ENCODE measurements around the gene IRF2BPL.

DNA sequence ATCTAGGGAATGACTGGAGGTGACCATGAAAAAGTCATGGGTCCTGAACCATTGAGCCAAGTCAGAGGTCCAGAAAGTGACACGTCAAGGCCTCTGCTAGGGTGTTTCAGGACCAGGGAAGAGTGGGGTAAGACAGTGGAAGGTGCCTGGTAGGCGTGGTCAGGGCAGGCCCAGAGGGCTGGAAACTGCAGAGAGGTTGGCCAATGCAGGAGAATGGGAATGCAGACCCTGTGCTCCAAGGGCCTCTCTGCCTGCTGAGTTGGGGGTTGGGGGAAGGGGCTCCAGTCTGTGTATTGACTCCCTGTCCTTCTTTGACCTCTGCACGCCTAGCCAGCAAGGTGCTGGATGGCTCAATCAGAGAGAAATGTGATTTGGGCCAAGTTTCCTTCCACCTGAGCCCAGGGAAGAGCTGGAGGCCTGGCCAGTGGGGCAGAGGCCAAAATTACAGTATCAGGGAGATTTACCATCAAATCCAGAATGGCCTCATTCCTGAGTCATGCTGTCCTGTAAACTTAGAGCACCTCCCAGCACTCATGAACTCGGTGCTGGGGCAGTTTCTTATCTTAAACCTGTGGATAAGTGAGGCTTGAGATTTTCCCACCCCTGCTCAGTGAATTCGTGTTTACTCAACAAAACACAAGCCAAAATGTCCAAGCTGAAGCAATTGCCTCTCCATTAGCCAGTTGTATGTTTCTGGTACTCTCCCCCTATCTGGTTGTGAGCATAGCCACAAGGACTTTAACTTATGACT is 24.4 kb downstream of the IRF2BPL start:
- TF ChIP-seq, protein P1, sequence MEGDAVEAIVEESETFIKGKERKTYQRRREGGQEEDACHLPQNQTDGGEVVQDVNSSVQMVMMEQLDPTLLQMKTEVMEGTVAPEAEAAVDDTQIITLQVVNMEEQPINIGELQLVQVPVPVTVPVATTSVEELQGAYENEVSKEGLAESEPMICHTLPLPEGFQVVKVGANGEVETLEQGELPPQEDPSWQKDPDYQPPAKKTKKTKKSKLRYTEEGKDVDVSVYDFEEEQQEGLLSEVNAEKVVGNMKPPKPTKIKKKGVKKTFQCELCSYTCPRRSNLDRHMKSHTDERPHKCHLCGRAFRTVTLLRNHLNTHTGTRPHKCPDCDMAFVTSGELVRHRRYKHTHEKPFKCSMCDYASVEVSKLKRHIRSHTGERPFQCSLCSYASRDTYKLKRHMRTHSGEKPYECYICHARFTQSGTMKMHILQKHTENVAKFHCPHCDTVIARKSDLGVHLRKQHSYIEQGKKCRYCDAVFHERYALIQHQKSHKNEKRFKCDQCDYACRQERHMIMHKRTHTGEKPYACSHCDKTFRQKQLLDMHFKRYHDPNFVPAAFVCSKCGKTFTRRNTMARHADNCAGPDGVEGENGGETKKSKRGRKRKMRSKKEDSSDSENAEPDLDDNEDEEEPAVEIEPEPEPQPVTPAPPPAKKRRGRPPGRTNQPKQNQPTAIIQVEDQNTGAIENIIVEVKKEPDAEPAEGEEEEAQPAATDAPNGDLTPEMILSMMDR (IDR thresholded peaks at IDR 0.05; ENCODE audit: control extremely low read depth in 1 of 3, insufficient read depth in 1 of 3, low read depth in 1 of 3, low read length in 3 of 3) = no peak
- TF ChIP-seq YY1 (IDR thresholded peaks at IDR 0.05; ENCODE audit: low read depth, low read length) = no peak
- TF ChIP-seq GABPA (IDR thresholded peaks at IDR 0.05; ENCODE audit: borderline replicate concordance, insufficient read depth, low read length) = no peak
- TF ChIP-seq BRCA1 (IDR thresholded peaks at IDR 0.05; ENCODE audit: low read depth, low read length) = no peak
- no peak for TF ChIP-seq CEBPB (IDR thresholded peaks at IDR 0.05; ENCODE audit: low read depth, low read length)
- TF ChIP-seq HDAC2 (IDR thresholded peaks at IDR 0.05; ENCODE audit: borderline replicate concordance in 1 of 2, low read depth in 2 of 2, low read length in 2 of 2) = no peak
- TF ChIP-seq EP300 (IDR thresholded peaks at IDR 0.05; ENCODE audit: borderline replicate concordance in 1 of 2, low read depth in 2 of 2, low read length in 2 of 2) = no peak
- TF ChIP-seq ASH2L (IDR thresholded peaks at IDR 0.05; ENCODE audit: low read length) = no peak
- no peak for TF ChIP-seq RAD21 (IDR thresholded peaks at IDR 0.05 in 1 of 2, conservative IDR thresholded peaks at IDR 0.05 in 1 of 2; ENCODE audit: low read depth in 2 of 2, low read length in 2 of 2)
- no peak for TF ChIP-seq KDM5A (IDR thresholded peaks at IDR 0.05; ENCODE audit: low read length)
- TF ChIP-seq TAF1 (IDR thresholded peaks at IDR 0.05; ENCODE audit: low read depth, low read length) = no peak
